A549 (cell line): Measurements from ENCODE around the gene NOS2. TPM values are rescaled to one million over a fixed set of nuclear protein-coding genes. Genes with fewer than 3 reads are reported as not detected.

Experiments used
- ATAC-seq, 2 experiments: fragments of 200-7000 bp in 1 of 2; fragments of >200 bp in 1 of 2; cut with Nextera tagmentation in 1 of 2; cut with Tn5 transposase in 1 of 2; 3 replicates each; pipeline versions ENCODE4 v1.8.0 to v1.9.1; 2018 to 2020; ENCODE audit warnings: mild to moderate bottlenecking in 1 of 2, moderate library complexity in 1 of 2
- CTCF ChIA-PET: fragments of 300-600 bp; sonication (Branson Sonifier 250); formaldehyde crosslinking; extraction: SDS; loops from one replicate; lab custom pipeline; 2021; ENCODE audit warnings: antibody characterized with exemption, inconsistent platforms; lab: Yijun Ruan, JAX
- POLR2A ChIA-PET: fragments of 350-600 bp; formaldehyde crosslinking; extraction: SDS; loops from one replicate; lab custom pipeline; 2021; ENCODE audit warnings: antibody characterized with exemption, inconsistent platforms; lab: Yijun Ruan, JAX
- DNase-seq, 2 experiments: peaks; one replicate each; pipeline versions ENCODE4 v3.0.0 to v3.0.0-alpha.2; 2011 to 2016; ENCODE audit warnings: low read depth in 1 of 2, low spot score in 1 of 2
- FAIRE-seq: peaks from 2 replicates; lab custom pipeline; 2011; peaks lifted over from hg19 to GRCh38; lab: Jason Lieb, UNC
- H3K27ac ChIP-seq, 2 experiments: fragments of >200 bp; sonication (Bioruptor Twin); formaldehyde crosslinking; 3 replicates each; pipeline ENCODE4 v1.5.1; 2016 to 2017
- H3K4me1 ChIP-seq: fragments of >200 bp; sonication (Bioruptor Twin); formaldehyde crosslinking; 3 replicates; pipeline ENCODE4 v1.6.1; 2016
- H3K4me2 ChIP-seq: fragments of >200 bp; sonication (Bioruptor Twin); formaldehyde crosslinking; 3 replicates; pipeline ENCODE4 v1.6.1; 2016
- H3K4me3 ChIP-seq: fragments of >200 bp; sonication (Bioruptor Twin); formaldehyde crosslinking; 3 replicates; pipeline ENCODE4 v1.5.1; 2016
- H3K9me3 ChIP-seq: fragments of >200 bp; sonication (Bioruptor Twin); formaldehyde crosslinking; 3 replicates; pipeline ENCODE4 v1.6.1; 2016
- BHLHE40 ChIP-seq: IDR thresholded peaks from 2 replicates; pipeline ENCODE4 v1.6.1; 2012; ENCODE audit warnings: low read depth, low read length, inconsistent platforms
- CBX8 ChIP-seq: fragments of 200-600 bp; sonication (generic); IDR thresholded peaks from 2 replicates; pipeline ENCODE4 v1.6.1; 2016
- CEBPB ChIP-seq, 2 experiments: fragments of >200 bp in 1 of 2; sonication (Bioruptor Twin) in 1 of 2; formaldehyde crosslinking in 1 of 2; IDR thresholded peaks; 2 replicates each; pipeline ENCODE4 v1.6.1; 2012 to 2016
- FOSB ChIP-seq: fragments of 250-450 bp; sonication (Bioruptor Pico); IDR thresholded peaks from 2 replicates; pipeline ENCODE4 v1.5.0; 2020; ENCODE audit warnings: mild to moderate bottlenecking, moderate library complexity
- FOSL2 ChIP-seq, 2 experiments: fragments of 450-650 bp in 1 of 2; fragments of >200 bp in 1 of 2; sonication (Bioruptor Twin) in 1 of 2; formaldehyde crosslinking; IDR thresholded peaks; 2 replicates each; pipeline versions ENCODE4 v1.5.0 to v1.6.1; 2016 to 2020; ENCODE audit warnings: mild to moderate bottlenecking in 1 of 2, moderate library complexity in 1 of 2
- FOXS1 ChIP-seq: fragments of 250-450 bp; sonication (Bioruptor Pico); IDR thresholded peaks from 2 replicates; pipeline ENCODE4 v1.5.0; 2020; ENCODE audit warnings: mild to moderate bottlenecking, moderate library complexity
- GATA3 ChIP-seq: IDR thresholded peaks from 2 replicates; pipeline ENCODE4 v1.6.1; 2012; ENCODE audit warnings: borderline replicate concordance
- JUN ChIP-seq, 2 experiments: fragments of >200 bp; sonication (Bioruptor Twin); formaldehyde crosslinking; IDR thresholded peaks; 2 replicates in 1 of 2; 3 replicates in 1 of 2; pipeline ENCODE4 v1.6.1; 2016 to 2017
- NPAS2 ChIP-seq: fragments of 250-450 bp; sonication (Bioruptor Pico); IDR thresholded peaks from 2 replicates; pipeline ENCODE4 v1.8.0; 2022; ENCODE audit warnings: mild to moderate bottlenecking, moderate library complexity, borderline replicate concordance
- PHF8 ChIP-seq: fragments of 200-600 bp; sonication (generic); IDR thresholded peaks from 2 replicates; pipeline ENCODE4 v1.6.1; 2016; ENCODE audit warnings: low read depth, mild to moderate bottlenecking, antibody characterized with exemption, moderate library complexity, borderline replicate concordance
- POLR2AphosphoS2 ChIP-seq: conservative IDR thresholded peaks from 2 replicates; pipeline ENCODE4 v1.6.1; 2012; ENCODE audit warnings: low read length, improper control_type of control experiment, inconsistent platforms
- RARB ChIP-seq: fragments of 250-450 bp; sonication (Bioruptor Pico); IDR thresholded peaks from 2 replicates; pipeline ENCODE4 v1.8.0; 2021; ENCODE audit warnings: mild to moderate bottlenecking, moderate library complexity
- SREBF2 ChIP-seq: fragments of 450-650 bp; IDR thresholded peaks from 2 replicates; pipeline ENCODE4 v1.6.1; 2014; ENCODE audit warnings: mild to moderate bottlenecking, moderate library complexity
- TFCP2L1 ChIP-seq: fragments of 250-450 bp; sonication (Bioruptor Pico); IDR thresholded peaks from 2 replicates; pipeline ENCODE4 v1.5.0; 2021; ENCODE audit warnings: mild to moderate bottlenecking
- TP53 ChIP-seq: fragments of 250-450 bp; sonication (Bioruptor Pico); IDR thresholded peaks from 2 replicates; pipeline ENCODE4 v1.5.0; 2021; ENCODE audit warnings: mild to moderate bottlenecking, moderate library complexity
- ZC3H11A ChIP-seq: fragments of 450-650 bp; IDR thresholded peaks from 2 replicates; pipeline ENCODE4 v1.6.1; 2014; ENCODE audit warnings: antibody characterized with exemption, mild to moderate bottlenecking
- WGBS: methylation state at CpG from one replicate; pipeline ENCODE4 v1.1.6; 2017; ENCODE audit errors: missing lambda C conversion rate; 5-methylcytosine and 5-hydroxymethylcytosine counted together
- polyA plus RNA-seq, 4 experiments: library from polyadenylated mRNA; depleted of rRNA in 3 of 4; stranded (reverse); fragments of >200 nt; fragmentation: RNase III in 1 of 4; extraction: RNeasy Plus Mini Kit Qiagen cat#74134 plus additional on column Dnase treatment in 1 of 4; gene quantifications; 2 replicates in 3 of 4; 3 replicates in 1 of 4; pipeline ENCODE4 v1.2.3, GENCODE V29; 2011 to 2017
- TF ChIP-seq, protein P1 (sequence below): fragments of 150-350 bp; IDR thresholded peaks from 2 replicates; pipeline ENCODE4 v1.6.1; 2014; ENCODE audit warnings: low read depth, mild to moderate bottlenecking, low read length
- TF ChIP-seq, protein P2 (sequence below): fragments of 200-600 bp; sonication (generic); IDR thresholded peaks from 2 replicates; pipeline ENCODE4 v1.6.1; 2016; ENCODE audit warnings: antibody characterized with exemption, mild to moderate bottlenecking, moderate library complexity
- TF ChIP-seq, protein P3 (sequence below): fragments of 250-450 bp; sonication (Bioruptor Pico); IDR thresholded peaks from 2 replicates; pipeline ENCODE4 v1.5.0; 2020; ENCODE audit warnings: low read depth, mild to moderate bottlenecking, moderate library complexity

NOS2 gene
- polyA plus RNA-seq, 2 of the 4 experiments (the other 2 are of a cell fraction) = 0.08 to 0.17 TPM

DNA sequence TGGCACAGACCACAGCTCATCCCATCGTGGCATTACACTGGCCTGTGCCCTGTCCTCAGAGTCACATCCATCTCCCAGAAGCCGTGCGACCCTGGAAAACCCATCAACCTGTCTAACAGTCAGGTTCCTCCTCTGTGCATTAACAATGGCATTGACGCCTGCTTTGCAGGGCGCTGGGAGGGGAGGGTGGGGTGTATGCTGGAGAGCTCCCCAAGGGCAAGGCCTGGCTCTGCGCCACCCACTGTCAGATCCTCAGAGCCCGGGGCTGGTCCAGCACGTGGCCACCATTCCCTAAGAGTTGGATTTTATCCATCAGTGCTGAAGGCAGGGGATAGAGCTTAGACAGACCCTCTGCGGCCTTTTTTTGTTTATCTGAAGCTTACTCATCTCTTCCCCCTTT is 28.7 kb downstream of the NOS2 start:
- ATAC-seq = no peak
- WGBS = 57% methylated on average over 8 of the region's 9 CpGs
- no peak for FAIRE-seq
- H3K4me2 ChIP-seq = no peak overlapping the region
- TF ChIP-seq TFCP2L1 (CRISPR knock-in tag) (no peak), TP53 (CRISPR knock-in tag) (no peak), NPAS2 (CRISPR knock-in tag) (no peak), RARB (CRISPR knock-in tag) (no peak), GATA3 (no peak), BHLHE40 (no peak)
- TF ChIP-seq, protein P1, sequence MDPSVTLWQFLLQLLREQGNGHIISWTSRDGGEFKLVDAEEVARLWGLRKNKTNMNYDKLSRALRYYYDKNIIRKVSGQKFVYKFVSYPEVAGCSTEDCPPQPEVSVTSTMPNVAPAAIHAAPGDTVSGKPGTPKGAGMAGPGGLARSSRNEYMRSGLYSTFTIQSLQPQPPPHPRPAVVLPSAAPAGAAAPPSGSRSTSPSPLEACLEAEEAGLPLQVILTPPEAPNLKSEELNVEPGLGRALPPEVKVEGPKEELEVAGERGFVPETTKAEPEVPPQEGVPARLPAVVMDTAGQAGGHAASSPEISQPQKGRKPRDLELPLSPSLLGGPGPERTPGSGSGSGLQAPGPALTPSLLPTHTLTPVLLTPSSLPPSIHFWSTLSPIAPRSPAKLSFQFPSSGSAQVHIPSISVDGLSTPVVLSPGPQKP = no peak
- ChIA-PET POLR2A (no interaction called here), CTCF (interaction anchor here (2.0 to 7.1 kb wide), 4 partner anchors 13 to 117 kb away, joined by 4 to 117 read pairs (median 34); no protein-coding TSS in a partner anchor)
- no peaks in the 10 kb centered on the region for H3K9me3 ChIP-seq
- no peaks in the 10 kb centered on the region for H3K4me1 ChIP-seq
- H3K27ac ChIP-seq = no peak overlapping the region
- H3K4me3 ChIP-seq = no peak overlapping the region
- no peak for DNase-seq

DNA sequence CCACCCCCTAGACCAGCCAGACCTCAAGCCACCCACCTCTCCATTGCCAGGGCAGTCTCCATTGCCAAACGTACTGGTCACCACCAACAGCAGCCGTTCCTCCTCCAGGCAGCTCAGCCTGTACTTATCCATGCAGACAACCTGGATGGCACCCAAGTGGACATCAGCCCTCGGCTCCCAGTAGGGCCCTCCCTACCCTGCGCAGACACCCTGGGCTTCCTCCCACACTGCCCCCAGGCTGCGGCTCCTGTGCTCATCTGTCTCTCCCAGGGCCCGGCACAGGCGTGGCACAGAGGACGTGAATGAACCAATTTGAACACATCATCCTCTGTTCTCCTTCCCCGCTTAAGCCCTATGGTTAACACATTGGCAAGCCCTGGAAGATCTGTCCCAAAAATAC is 29.5 kb downstream of the NOS2 start:
- CTCF ChIA-PET = interaction anchor here (1.1 to 7.1 kb wide), 4 partner anchors 8 to 109 kb away, joined by 4 to 117 read pairs (median 33); no protein-coding TSS in a partner anchor
- Histone ChIP-seq H3K4me3 (no peak overlapping the region), H3K4me1 (no peaks in the 10 kb centered on the region), H3K4me2 (no peak overlapping the region), H3K9me3 (no peaks in the 10 kb centered on the region), H3K27ac (no peak overlapping the region)
- no peak for TF ChIP-seq TP53 (CRISPR knock-in tag)
- TF ChIP-seq PHF8 = no peak
- no peak for TF ChIP-seq FOSB (CRISPR knock-in tag)
- TF ChIP-seq, protein P2, sequence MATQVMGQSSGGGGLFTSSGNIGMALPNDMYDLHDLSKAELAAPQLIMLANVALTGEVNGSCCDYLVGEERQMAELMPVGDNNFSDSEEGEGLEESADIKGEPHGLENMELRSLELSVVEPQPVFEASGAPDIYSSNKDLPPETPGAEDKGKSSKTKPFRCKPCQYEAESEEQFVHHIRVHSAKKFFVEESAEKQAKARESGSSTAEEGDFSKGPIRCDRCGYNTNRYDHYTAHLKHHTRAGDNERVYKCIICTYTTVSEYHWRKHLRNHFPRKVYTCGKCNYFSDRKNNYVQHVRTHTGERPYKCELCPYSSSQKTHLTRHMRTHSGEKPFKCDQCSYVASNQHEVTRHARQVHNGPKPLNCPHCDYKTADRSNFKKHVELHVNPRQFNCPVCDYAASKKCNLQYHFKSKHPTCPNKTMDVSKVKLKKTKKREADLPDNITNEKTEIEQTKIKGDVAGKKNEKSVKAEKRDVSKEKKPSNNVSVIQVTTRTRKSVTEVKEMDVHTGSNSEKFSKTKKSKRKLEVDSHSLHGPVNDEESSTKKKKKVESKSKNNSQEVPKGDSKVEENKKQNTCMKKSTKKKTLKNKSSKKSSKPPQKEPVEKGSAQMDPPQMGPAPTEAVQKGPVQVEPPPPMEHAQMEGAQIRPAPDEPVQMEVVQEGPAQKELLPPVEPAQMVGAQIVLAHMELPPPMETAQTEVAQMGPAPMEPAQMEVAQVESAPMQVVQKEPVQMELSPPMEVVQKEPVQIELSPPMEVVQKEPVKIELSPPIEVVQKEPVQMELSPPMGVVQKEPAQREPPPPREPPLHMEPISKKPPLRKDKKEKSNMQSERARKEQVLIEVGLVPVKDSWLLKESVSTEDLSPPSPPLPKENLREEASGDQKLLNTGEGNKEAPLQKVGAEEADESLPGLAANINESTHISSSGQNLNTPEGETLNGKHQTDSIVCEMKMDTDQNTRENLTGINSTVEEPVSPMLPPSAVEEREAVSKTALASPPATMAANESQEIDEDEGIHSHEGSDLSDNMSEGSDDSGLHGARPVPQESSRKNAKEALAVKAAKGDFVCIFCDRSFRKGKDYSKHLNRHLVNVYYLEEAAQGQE = no peak
- TF ChIP-seq, protein P1 = no peak
- TF ChIP-seq CEBPB (IDR thresholded peaks at IDR 0.05) = no peak
- no peak for TF ChIP-seq FOSL2 (IDR thresholded peaks at IDR 0.05)
- TF ChIP-seq FOSL2 (CRISPR knock-in tag; IDR thresholded peaks at IDR 0.05) = no peak
- TF ChIP-seq JUN (IDR thresholded peaks at IDR 0.05) = no peak
- TF ChIP-seq POLR2AphosphoS2 = no peak
- no peak for TF ChIP-seq ZC3H11A
- no peak for TF ChIP-seq CBX8
- TF ChIP-seq SREBF2 = no peak
- no peak for TF ChIP-seq FOXS1
- TF ChIP-seq, protein P3, sequence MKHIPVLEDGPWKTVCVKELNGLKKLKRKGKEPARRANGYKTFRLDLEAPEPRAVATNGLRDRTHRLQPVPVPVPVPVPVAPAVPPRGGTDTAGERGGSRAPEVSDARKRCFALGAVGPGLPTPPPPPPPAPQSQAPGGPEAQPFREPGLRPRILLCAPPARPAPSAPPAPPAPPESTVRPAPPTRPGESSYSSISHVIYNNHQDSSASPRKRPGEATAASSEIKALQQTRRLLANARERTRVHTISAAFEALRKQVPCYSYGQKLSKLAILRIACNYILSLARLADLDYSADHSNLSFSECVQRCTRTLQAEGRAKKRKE (CRISPR knock-in tag) = no peak
- POLR2A ChIA-PET = no interaction called here
- 56% methylated on average over 9 of the region's 9 CpGs for WGBS
- FAIRE-seq (no peak), ATAC-seq (no peak), DNase-seq (no peak)
